PC-3 (cell line): Measurements from ENCODE around the gene CDH12.

Experiments
- CTCF ChIP-seq: fragments of 300-600 bp; sonication (generic); conservative IDR thresholded peaks from 2 replicates; pipeline ENCODE4 v1.5.1; 2017; ENCODE audit warnings: antibody characterized with exemption, low read depth, mild to moderate bottlenecking, low read length
- EZH2 ChIP-seq: fragments of 300-600 bp; sonication (generic); IDR thresholded peaks from one replicate; pipeline ENCODE4 v1.6.1; 2017; ENCODE audit warnings: antibody characterized with exemption, mild to moderate bottlenecking, low read length; ENCODE audit not compliant: unreplicated experiment

- TF ChIP-seq CTCF (no peak), EZH2 (no peak)
Observed at GRCh38 chr5:22605473-22605872, 247.7 kb downstream of the CDH12 start.
